ENCODE data around the gene JUND. TPM values are rescaled to one million over a fixed set of nuclear protein-coding genes. Genes with fewer than 3 reads are reported as not detected.

JUND gene
- total RNA-seq, 2 experiments from 2014 or later, result 79.0 to 138 TPM

GRCh38 chr19:18301718-18302111, 20.3 kb upstream of the JUND start:
- Histone ChIP-seq H2AFZ (ENCODE audit: low read length) (no peak overlapping the region), H3K9me2 (ENCODE audit: insufficient read depth, low read length) (no peaks in the 10 kb centered on the region), H3K79me2 (ENCODE audit: insufficient read depth, low read depth, low read length) (no peaks in the 10 kb centered on the region), H3K4me2 (ENCODE audit: low read length) (no peak overlapping the region), H3K27ac (ENCODE audit: low read depth, low read length, poor library complexity, severe bottlenecking) (no peak overlapping the region), H3K36me3 (ENCODE audit: insufficient read depth, low read length) (peaks cover 9% of the 10 kb centered on the region; the same call in 1 of the 2 replicates), H3K4me1 (ENCODE audit: insufficient read depth, low read length, poor library complexity, severe bottlenecking) (peaks cover 48% of the 10 kb centered on the region), H3K9me3 (ENCODE audit: low read length) (no peaks in the 10 kb centered on the region), H4K20me1 (ENCODE audit: insufficient read depth, low read length) (no peaks in the 10 kb centered on the region), H3K4me3 (ENCODE audit: low read depth, low read length, poor library complexity, severe bottlenecking) (no peak overlapping the region)
- DNase-seq (ENCODE audit: low spot score), result no peak
- no TSS peak for BruUV-seq (replicated peaks)
- ChIA-PET POLR2A (interaction anchor here (1.5 kb wide), 2 partner anchors 20 to 22 kb away, joined by 3 to 7 read pairs; no protein-coding TSS in a partner anchor), CTCF (ENCODE audit: unreplicated experiment) (interaction anchor here (1.0 kb wide), 1 partner anchor 27 kb away, joined by 3 read pairs; no protein-coding TSS in a partner anchor)
- intact Hi-C loops (cut with micrococcal nuclease; ENCODE audit: unreplicated experiment), result no loop called here
- TF ChIP-seq EZH2phosphoT487 (IDR thresholded peaks at IDR 0.05; ENCODE audit: borderline replicate concordance, low read depth, low read length), result no peak
- TF ChIP-seq CTCF (conservative IDR thresholded peaks at IDR 0.05; ENCODE audit: low read length), result no peak

- Histone ChIP-seq H3K4me3 (ENCODE audit: low read depth, low read length, poor library complexity, severe bottlenecking) (no peak overlapping the region), H3K27ac (ENCODE audit: low read depth, low read length, poor library complexity, severe bottlenecking) (no peak overlapping the region), H3K36me3 (ENCODE audit: insufficient read depth, low read length) (peaks cover 3% of the 10 kb centered on the region; the same call in 1 of the 2 replicates), H3K9me2 (ENCODE audit: insufficient read depth, low read length) (no peaks in the 10 kb centered on the region), H3K79me2 (ENCODE audit: insufficient read depth, low read depth, low read length) (no peaks in the 10 kb centered on the region), H2AFZ (ENCODE audit: low read length) (no peak overlapping the region), H3K4me1 (ENCODE audit: insufficient read depth, low read length, poor library complexity, severe bottlenecking) (peaks cover 42% of the 10 kb centered on the region), H3K9me3 (ENCODE audit: low read length) (no peaks in the 10 kb centered on the region), H3K4me2 (ENCODE audit: low read length) (no peak overlapping the region), H4K20me1 (ENCODE audit: insufficient read depth, low read length) (no peaks in the 10 kb centered on the region)
- BruUV-seq (replicated peaks), result no TSS peak
- ChIA-PET POLR2A (interaction anchor here (1.5 kb wide), 1 partner anchor 19 kb away, joined by 7 read pairs; no protein-coding TSS in a partner anchor), CTCF (ENCODE audit: unreplicated experiment) (interaction anchor here (0.6 to 1.0 kb wide), 2 partner anchors 27 to 97 kb away, joined by 3 to 27 read pairs; no protein-coding TSS in a partner anchor)
- TF ChIP-seq CTCF (conservative IDR thresholded peaks at IDR 0.05; ENCODE audit: low read length) (no peak), EZH2phosphoT487 (IDR thresholded peaks at IDR 0.05; ENCODE audit: borderline replicate concordance, low read depth, low read length) (no peak)
- DNase-seq (ENCODE audit: low spot score), result no peak
- intact Hi-C loops (cut with micrococcal nuclease; ENCODE audit: unreplicated experiment), result no loop called here
Observed at GRCh38 chr19:18300930-18301717, 19.7 kb upstream of the JUND start.

GRCh38 chr19:18299654-18300053, 18.2 kb upstream of the JUND start:
- Histone ChIP-seq H3K79me2 (ENCODE audit: insufficient read depth, low read depth, low read length) (no peaks in the 10 kb centered on the region), H2AFZ (ENCODE audit: low read length) (no peak overlapping the region), H3K9me2 (ENCODE audit: insufficient read depth, low read length) (no peaks in the 10 kb centered on the region), H3K4me2 (ENCODE audit: low read length) (no peak overlapping the region), H3K4me3 (ENCODE audit: low read depth, low read length, poor library complexity, severe bottlenecking) (no peak overlapping the region), H3K27ac (ENCODE audit: low read depth, low read length, poor library complexity, severe bottlenecking) (no peak overlapping the region), H3K36me3 (ENCODE audit: insufficient read depth, low read length) (no peaks in the 10 kb centered on the region), H4K20me1 (ENCODE audit: insufficient read depth, low read length) (no peaks in the 10 kb centered on the region), H3K9me3 (ENCODE audit: low read length) (no peaks in the 10 kb centered on the region), H3K4me1 (ENCODE audit: insufficient read depth, low read length, poor library complexity, severe bottlenecking) (peaks cover 31% of the 10 kb centered on the region)
- POLR2A ChIA-PET, result interaction anchor here (0.6 kb wide), 1 partner anchor 9 kb away, joined by 3 read pairs; no protein-coding TSS in a partner anchor
- TF ChIP-seq EZH2phosphoT487 (IDR thresholded peaks at IDR 0.05; ENCODE audit: borderline replicate concordance, low read depth, low read length), result no peak
- no TSS peak for BruUV-seq (replicated peaks)
- no peak for DNase-seq (ENCODE audit: low spot score)
- CTCF ChIA-PET (ENCODE audit: unreplicated experiment), result no interaction called here
- intact Hi-C loops (cut with micrococcal nuclease; ENCODE audit: unreplicated experiment), result no loop called here

Data from OCI-LY7 (cell line).